Common myeloid progenitor, CD34-positive (primary cell): ENCODE data around the gene NOSTRIN.
A peak's percentile ranks its signal among the peaks of the same experiment; 100 is the strongest.

Experiments
- CTCF ChIA-PET: fragments of 350-600 bp; sonication (Branson Sonifier 250); formaldehyde crosslinking; loops from one replicate; lab custom pipeline; 2021; ENCODE audit warnings: antibody characterized with exemption; lab: Charles Lee
- POLR2A ChIA-PET: fragments of 350-600 bp; sonication (Branson Sonifier 250); formaldehyde crosslinking; loops from one replicate; lab custom pipeline; 2021; ENCODE audit warnings: antibody characterized with exemption; lab: Charles Lee
- DNase-seq, 3 donors: peaks; one replicate each; pipeline versions ENCODE4 v3.0.0 to v3.0.0-alpha.2; 2013
- H3K27ac ChIP-seq, 2 experiments: 1 replicate in 1 of 2; 2 replicates in 1 of 2; pipeline ENCODE4 v1.7.0; 2013; ENCODE audit warnings: inconsistent platforms in 2 of 2, low read length in 2 of 2, mild to moderate bottlenecking in 2 of 2, low read depth in 1 of 2, moderate library complexity in 1 of 2; ENCODE audit not compliant: severe bottlenecking in 2 of 2, insufficient read depth in 1 of 2, poor library complexity in 1 of 2
- H3K27me3 ChIP-seq, 5 experiments: replicated peaks in 2 of 5; 1 replicate in 3 of 5; 2 replicates in 2 of 5; pipeline versions ENCODE4 v1.6.1 to v1.7.0; 2013; ENCODE audit warnings: low read length in 4 of 5, mild to moderate bottlenecking in 2 of 5, moderate library complexity in 2 of 5, inconsistent platforms in 1 of 5; ENCODE audit not compliant: insufficient read depth in 5 of 5, control insufficient read depth in 4 of 5
- H3K36me3 ChIP-seq, 4 experiments: 1 replicate in 2 of 4; 2 replicates in 2 of 4; pipeline versions ENCODE4 v1.6.1 to v1.7.0; 2013; ENCODE audit warnings: low read length in 3 of 4, control low read depth in 1 of 4, mild to moderate bottlenecking in 1 of 4; ENCODE audit not compliant: control insufficient read depth in 4 of 4, insufficient read depth in 4 of 4
- H3K4me1 ChIP-seq, 4 experiments: 1 replicate in 3 of 4; 2 replicates in 1 of 4; pipeline versions ENCODE4 v1.6.1 to v1.7.1; 2013; ENCODE audit warnings: low read length in 3 of 4, mild to moderate bottlenecking in 3 of 4, control low read depth in 1 of 4, inconsistent platforms in 1 of 4, moderate library complexity in 1 of 4; ENCODE audit not compliant: control insufficient read depth in 4 of 4, insufficient read depth in 4 of 4; ENCODE audit errors: control extremely low read depth in 1 of 4
- H3K4me3 ChIP-seq, 7 experiments: 1 replicate in 4 of 7; 2 replicates in 3 of 7; pipeline versions ENCODE4 v1.5.1 to v1.7.0; 2013; ENCODE audit warnings: mild to moderate bottlenecking in 7 of 7, low read length in 6 of 7, moderate library complexity in 6 of 7, inconsistent platforms in 2 of 7, low read depth in 2 of 7, control low read depth in 1 of 7; ENCODE audit not compliant: insufficient read depth in 4 of 7, control insufficient read depth in 1 of 7; ENCODE audit errors: extremely low read depth in 1 of 7
- H3K9me3 ChIP-seq, 5 experiments: 1 replicate in 4 of 5; 2 replicates in 1 of 5; pipeline versions ENCODE4 v1.6.1 to v1.7.1; 2013; ENCODE audit warnings: low read length in 4 of 5, mild to moderate bottlenecking in 2 of 5, inconsistent platforms in 1 of 5, low read depth in 1 of 5, moderate library complexity in 1 of 5; ENCODE audit not compliant: control insufficient read depth in 4 of 5, insufficient read depth in 2 of 5; ENCODE audit errors: control extremely low read depth in 1 of 5
- WGBS: methylation state at CpG from one replicate; pipeline ENCODE4 v1.1.5; 2013; ENCODE audit not compliant: insufficient coverage; 5-methylcytosine and 5-hydroxymethylcytosine counted together

The NOSTRIN gene

GRCh38 chr2:168802859-168803725 lies 655 bp downstream of the NOSTRIN start:
- no peak for DNase-seq
- no peaks in the 10 kb centered on the region for H3K9me3 ChIP-seq
- H3K36me3 ChIP-seq = no peaks in the 10 kb centered on the region
- H3K27ac ChIP-seq = peak overlapping the region in 1 of 2 experiments; percentile 62
- 91% methylated on average over 5 of the region's 5 CpGs for WGBS
- H3K27me3 ChIP-seq = no peaks in the 10 kb centered on the region
- ChIA-PET POLR2A (no interaction called here), CTCF (interaction anchor here (1.2 kb wide), 1 partner anchor 8 kb away, joined by 3 read pairs; no protein-coding TSS in a partner anchor)
- no peak overlapping the region for H3K4me3 ChIP-seq
- peaks cover 0 to 13% (median 7%) of the 10 kb centered on the region in 4 experiments for H3K4me1 ChIP-seq

GRCh38 chr2:168804214-168804613 lies 1.8 kb downstream of the NOSTRIN start:
- peaks cover 0 to 13% (median 7%) of the 10 kb centered on the region in 4 experiments for H3K4me1 ChIP-seq
- no peak for DNase-seq
- H3K27me3 ChIP-seq = no peaks in the 10 kb centered on the region
- WGBS = 100% methylated on average over 1 of the region's 3 CpGs
- no peaks in the 10 kb centered on the region for H3K36me3 ChIP-seq
- no peak overlapping the region for H3K4me3 ChIP-seq
- peak overlapping the region in 1 of 2 experiments; percentile 62 for H3K27ac ChIP-seq
- ChIA-PET CTCF (interaction anchor here (1.1 to 1.2 kb wide), 2 partner anchors 9 to 28 kb away, joined by 3 read pairs; no protein-coding TSS in a partner anchor), POLR2A (no interaction called here)
- no peaks in the 10 kb centered on the region for H3K9me3 ChIP-seq

DNA sequence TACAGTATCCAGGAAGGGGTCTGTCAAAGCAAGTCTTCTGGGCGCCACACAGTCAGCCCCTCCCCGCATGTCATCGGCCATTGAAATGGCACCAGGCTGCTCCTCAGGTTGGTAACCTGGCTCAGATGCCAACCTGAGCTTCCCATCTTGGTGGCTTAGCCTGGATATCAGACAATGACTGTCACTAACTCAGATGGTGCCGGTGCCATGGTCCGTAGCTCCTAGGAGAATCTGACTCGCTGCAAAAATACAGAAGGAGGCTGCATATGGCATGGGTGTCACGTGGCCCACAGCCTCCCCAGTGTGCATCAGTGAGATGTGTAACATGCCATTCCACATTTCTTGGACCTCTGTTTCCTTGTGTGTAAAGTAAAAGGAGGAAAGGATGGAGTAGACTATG lies 3.2 kb downstream of the NOSTRIN start:
- Histone ChIP-seq H3K4me3 (no peak overlapping the region), H3K9me3 (no peaks in the 10 kb centered on the region), H3K27me3 (no peaks in the 10 kb centered on the region), H3K36me3 (no peaks in the 10 kb centered on the region), H3K4me1 (peaks cover 0 to 13% (median 7%) of the 10 kb centered on the region in 4 experiments), H3K27ac (no peak overlapping the region)
- no peak for DNase-seq
- ChIA-PET CTCF (interaction anchor here (1.1 kb wide), 1 partner anchor 27 kb away, joined by 3 read pairs; no protein-coding TSS in a partner anchor), POLR2A (no interaction called here)
- 97% methylated on average over 7 of the region's 7 CpGs for WGBS

DNA sequence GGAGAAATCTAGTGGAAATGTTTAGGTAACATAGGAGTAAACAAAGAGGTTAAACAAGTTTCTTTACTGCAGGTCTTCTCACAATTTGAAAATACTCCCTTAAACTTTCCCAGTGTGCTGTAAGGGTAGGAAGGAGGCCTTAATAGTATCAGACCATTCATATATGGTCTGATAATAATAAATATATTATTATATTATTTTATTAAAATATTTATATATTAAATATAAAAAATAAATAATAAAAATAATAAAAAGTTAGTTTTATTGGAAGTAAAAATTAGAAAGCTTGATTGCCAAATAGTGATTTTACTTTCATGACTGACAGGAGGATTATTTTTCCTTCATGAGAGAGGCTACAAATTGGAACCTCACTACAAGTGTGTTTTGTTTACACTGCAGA lies 7.1 kb downstream of the NOSTRIN start:
- Histone ChIP-seq H3K4me3 (no peak overlapping the region), H3K27ac (no peak overlapping the region), H3K4me1 (no peaks in the 10 kb centered on the region), H3K27me3 (no peaks in the 10 kb centered on the region), H3K9me3 (no peaks in the 10 kb centered on the region), H3K36me3 (no peaks in the 10 kb centered on the region)
- POLR2A ChIA-PET = no interaction called here
- DNase-seq = no peak
- CTCF ChIA-PET = no interaction called here

- CTCF ChIA-PET = no interaction called here
- Histone ChIP-seq H3K27me3 (no peaks in the 10 kb centered on the region), H3K4me1 (no peaks in the 10 kb centered on the region), H3K9me3 (no peaks in the 10 kb centered on the region), H3K4me3 (no peak overlapping the region), H3K36me3 (no peaks in the 10 kb centered on the region), H3K27ac (no peak overlapping the region)
- WGBS = 100% methylated on average over 1 of the region's 2 CpGs
- DNase-seq = no peak
- POLR2A ChIA-PET = no interaction called here
Observed at GRCh38 chr2:168810235-168810634, 7.8 kb downstream of the NOSTRIN start.

GRCh38 chr2:168811696-168812095 lies 9.3 kb downstream of the NOSTRIN start:
- ChIA-PET POLR2A (no interaction called here), CTCF (no interaction called here)
- no peak overlapping the region for H3K27ac ChIP-seq
- no peak overlapping the region for H3K4me3 ChIP-seq
- 87% methylated on average over 2 of the region's 3 CpGs for WGBS
- DNase-seq = no peak
- no peaks in the 10 kb centered on the region for H3K9me3 ChIP-seq
- H3K36me3 ChIP-seq = no peaks in the 10 kb centered on the region
- H3K27me3 ChIP-seq = no peaks in the 10 kb centered on the region
- H3K4me1 ChIP-seq = no peaks in the 10 kb centered on the region

DNA sequence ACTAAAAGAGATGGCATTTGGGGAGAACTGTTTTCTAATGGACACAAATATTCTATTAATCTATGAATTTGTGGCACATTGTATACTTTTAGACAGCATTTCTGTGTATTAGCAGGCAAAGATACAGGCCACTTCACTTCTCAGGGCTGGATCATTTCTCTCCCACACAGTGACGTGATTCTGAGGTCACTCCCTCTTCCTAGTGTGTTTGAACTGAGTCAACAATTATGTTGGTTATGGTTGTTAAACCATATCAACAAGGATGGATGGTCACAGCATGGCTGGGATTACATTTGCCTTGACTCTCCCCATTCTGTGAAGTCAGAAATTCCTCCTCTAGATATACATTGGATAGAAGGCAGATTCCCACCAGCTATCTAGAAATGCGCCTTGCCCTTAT lies 11.6 kb downstream of the NOSTRIN start:
- no peak for DNase-seq
- WGBS = 100% methylated on average over 1 of the region's 2 CpGs
- H3K36me3 ChIP-seq = no peaks in the 10 kb centered on the region
- H3K4me1 ChIP-seq = no peaks in the 10 kb centered on the region
- H3K27ac ChIP-seq = no peak overlapping the region
- H3K27me3 ChIP-seq = no peaks in the 10 kb centered on the region
- ChIA-PET CTCF (no interaction called here), POLR2A (no interaction called here)
- H3K9me3 ChIP-seq = no peaks in the 10 kb centered on the region
- H3K4me3 ChIP-seq = no peak overlapping the region
